NK-92 treated with Interleukin-12 subunit alpha and Interleukin-12 subunit beta, amount 100 ng/mL, for 24 hours (cell line): ENCODE data around the gene HERPUD1.
"Not testable (repeated sequence)": the region's sequence is repeated elsewhere in the genome, so short reads cannot be mapped to it uniquely, and the experiment has no call there.

Source experiments
- DNase-seq: peaks from one replicate; lab custom pipeline; 2025; lab: John Stamatoyannopoulos, UW

The HERPUD1 gene

DNA sequence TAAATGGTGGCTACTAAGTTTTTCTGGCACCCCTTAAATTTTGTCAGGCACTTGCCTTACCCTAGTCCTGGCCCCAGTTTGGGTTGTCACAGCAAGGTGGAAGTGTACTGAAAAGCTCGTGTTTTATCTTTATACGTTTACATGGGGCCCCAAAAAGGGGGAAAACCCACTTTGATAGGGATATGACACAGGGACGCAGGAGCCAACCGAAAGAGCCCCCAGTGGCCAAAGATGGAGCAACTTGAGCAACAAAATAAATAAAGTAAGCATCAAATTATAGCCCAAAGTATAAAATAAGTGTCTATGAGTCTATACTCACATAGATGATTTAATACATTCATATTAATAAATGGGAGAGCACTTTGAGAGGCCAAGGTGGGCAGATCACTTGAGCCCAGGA, 24.8 kb downstream of the HERPUD1 start:
- DNase-seq: no peak

DNA sequence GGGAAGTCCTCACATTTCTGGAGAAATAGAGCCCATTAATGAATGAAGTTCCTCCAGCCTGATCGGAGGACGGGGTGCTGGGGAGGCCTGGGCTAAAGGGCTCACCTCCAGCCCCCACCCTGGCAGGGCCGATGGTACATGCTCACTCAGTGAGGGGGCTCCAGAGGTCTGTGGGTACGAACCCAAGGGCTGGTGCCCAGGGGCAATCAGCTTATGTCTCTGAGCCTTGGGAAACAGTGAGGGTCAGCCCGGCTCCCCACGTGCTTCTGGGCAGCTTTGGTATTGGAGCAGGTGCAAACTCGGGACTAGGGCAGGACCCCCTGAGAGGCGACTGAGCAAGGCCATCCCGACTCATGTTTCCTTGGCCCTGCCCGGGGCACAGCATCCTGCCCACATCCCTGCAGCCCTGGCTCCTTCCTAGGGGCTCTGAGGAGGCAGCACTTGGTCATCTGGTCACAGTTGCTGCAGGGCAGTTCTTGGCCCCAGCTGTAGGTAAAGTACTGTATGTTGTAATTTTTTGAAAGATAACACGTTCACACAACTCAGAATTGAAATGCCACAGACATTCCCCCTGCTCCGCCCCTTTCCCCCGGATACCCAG, 28.8 kb downstream of the HERPUD1 start:
- DNase-seq: no peak

DNA sequence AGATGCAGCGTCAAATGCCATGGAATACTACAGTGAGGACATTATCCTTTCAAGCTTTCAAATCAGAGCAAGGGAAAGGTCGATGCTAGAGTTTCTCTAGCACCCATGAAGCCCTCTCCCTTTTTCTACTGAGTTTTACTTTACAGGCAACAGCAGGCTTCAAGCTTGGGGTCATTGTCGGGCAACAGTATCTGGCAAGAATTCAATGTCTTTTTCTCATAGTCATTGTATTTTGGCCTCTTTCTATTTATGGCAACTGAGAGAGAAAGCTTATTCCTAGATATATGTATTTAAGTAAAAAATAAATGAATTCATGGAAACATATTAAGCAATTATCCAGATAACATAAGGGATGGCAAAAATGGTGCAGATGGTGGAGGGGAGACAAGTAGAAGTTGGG, 29.4 kb downstream of the HERPUD1 start:
- DNase-seq: no peak

DNA sequence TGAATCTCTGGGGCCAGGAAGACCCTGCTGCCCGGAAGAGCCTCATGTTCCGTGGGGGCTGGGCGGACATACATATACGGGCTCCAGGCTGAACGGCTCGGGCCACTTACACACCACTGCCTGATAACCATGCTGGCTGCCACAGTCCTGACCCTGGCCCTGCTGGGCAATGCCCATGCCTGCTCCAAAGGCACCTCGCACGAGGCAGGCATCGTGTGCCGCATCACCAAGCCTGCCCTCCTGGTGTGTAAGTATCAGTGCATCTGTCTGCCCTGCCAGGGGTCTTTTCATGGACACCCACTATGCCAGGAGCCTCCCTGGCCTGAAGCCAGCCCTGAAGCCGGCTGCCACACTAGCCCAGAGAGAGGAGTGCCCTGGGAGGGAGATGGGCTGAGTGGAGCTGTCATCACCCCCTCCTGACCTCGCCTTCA, 29.9 kb downstream of the HERPUD1 start, which contains the start of gene CETP:
Gene CETP, plus strand, starts transcription at position 100 of the 431 bp plus-strand sequence. Its CDS starts 30 bp downstream, at position 130.
- DNase-seq: no peak

DNA sequence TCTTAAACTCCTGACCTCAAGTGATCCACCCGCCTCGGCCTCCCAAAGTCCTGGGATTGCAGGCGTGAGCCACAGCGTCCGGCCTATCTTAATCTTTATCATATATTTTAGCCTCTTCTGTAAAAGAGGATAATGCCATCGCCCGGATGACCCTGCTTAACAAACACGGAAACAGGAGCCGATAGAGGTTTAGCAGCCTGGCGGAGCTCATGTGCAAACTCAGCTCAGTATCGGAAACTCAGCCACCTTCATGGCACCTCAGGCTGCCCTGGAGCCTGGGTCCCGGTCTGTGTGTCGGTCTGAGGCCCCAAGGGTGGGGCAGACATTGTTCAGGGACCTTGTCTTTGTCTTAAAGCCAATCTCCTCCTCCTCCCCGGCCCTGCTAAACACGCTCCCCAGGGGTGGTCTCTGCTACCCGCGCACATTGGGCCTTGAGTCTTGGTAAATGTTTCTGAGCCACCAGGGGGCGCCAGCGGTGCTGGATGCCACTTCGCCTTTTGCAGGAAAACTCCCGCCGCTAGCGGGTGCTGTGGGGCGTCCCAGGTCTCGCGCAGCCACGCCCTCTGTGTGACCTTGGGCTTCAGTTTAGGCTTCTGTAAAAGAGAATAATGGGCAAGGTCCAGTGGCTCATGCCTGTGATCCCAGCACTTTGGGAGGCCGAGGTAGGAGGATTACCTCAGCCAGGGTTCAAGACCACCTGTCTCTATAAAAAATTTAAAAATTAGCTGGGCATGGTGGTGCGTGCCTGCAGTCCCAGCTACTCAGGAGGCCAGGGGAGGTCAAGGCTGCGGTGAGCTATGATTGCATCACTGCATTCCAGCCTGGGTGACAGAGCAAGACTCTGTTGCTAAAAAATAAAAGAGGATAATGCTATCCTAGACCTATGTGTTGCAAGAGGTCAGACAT, 32.6 kb downstream of the HERPUD1 start:
- peak; percentile 75 for DNase-seq

DNA sequence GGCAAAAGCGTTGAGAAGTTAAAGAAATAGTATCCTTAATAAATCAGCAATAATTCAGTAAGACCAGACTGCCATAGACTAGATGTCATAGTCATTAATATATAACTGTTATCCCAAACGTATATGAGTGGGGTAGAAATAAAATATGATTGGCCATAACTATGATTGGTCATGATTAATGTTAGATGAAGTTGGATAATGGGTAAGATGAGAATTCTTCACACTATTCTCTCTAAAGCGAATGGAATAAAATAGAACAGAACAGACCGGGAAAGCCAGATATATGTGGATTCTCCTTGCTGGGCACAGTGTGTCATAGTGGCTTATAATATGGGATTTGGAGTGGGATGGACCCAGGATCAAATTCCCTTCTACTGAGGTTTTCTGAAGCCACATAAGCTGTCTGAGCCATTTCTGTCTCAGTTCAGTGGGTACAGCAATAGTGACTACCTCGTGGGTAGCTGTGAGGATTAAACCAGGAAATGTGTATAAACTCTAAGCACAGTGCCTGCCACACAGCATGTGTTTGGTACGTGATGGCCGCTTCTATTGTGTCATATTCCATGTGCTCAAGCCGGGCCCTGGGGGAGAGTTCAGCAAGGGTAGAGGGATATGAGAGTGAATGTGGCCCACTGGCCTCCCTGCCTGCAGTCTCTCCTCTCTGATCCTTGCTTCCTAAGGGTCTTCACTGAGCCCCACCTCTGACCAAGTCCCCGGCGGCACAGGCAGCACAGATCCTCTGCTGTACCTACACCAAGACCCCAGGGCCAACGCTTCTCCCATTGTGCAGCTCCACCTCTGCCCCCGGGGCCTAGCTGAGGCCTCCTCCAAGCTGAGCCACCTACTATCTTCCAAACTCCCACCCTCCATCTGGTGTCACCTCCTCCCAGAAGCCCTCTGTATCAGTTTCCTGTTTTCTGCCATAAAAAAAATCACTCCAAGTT, 33.5 kb downstream of the HERPUD1 start:
- DNase-seq: no peak

DNA sequence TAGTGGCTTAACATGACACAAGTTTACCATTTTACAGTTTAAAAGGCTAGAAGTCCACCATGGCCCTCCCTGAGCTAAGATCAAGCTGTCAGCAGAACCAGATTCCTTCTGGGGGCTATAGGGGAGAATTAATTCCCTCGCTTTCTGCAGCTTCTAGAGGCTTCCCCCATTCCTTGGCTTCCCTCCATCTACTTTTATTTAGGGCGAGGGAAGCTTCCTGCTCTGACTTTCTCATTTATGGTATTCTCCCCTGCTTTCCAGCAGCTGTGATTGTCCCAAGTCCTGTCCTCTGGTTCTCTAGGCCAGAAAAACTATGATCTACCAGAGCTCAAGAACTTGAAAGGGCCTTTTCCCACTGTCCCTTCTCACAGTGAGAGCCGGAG, 34.1 kb downstream of the HERPUD1 start:
- no peak for DNase-seq

DNA sequence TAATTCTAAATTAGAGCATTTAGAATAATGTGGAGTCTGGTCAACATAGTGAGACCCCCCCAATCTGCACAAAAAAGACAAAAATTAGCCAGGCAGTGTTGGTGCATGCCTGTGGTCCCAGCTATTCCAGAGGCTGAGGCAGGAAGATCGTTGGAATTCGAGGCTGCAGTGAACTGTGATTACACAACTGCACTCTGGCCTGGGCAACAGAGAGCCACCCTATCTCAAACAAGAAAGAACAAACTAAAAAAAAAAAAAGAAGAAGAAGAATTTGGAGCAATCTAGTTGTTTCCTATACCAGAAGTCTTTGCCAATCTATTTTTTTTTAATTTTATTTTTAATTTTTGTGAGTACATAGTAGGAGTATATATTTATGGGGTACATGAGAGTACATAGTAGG, 35.8 kb downstream of the HERPUD1 start:
- no peak for DNase-seq

DNA sequence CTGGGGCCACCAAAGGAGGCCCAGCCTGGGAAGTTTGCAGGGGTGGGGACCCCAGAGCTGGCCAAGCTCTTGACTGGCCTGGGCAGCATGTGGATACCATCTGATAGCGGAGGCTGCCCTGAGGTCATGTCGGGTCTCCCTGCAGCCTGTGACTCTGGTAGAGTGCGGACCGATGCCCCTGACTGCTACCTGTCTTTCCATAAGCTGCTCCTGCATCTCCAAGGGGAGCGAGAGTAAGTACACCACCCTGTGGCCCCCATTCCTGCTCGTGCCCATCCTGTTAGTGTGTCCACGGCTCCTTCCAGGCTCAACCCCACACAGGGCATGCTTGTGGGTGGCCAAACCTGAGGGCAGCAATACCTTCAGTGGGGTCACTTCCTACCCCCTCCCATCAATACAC, 37.8 kb downstream of the HERPUD1 start:
- DNase-seq: no peak

DNA sequence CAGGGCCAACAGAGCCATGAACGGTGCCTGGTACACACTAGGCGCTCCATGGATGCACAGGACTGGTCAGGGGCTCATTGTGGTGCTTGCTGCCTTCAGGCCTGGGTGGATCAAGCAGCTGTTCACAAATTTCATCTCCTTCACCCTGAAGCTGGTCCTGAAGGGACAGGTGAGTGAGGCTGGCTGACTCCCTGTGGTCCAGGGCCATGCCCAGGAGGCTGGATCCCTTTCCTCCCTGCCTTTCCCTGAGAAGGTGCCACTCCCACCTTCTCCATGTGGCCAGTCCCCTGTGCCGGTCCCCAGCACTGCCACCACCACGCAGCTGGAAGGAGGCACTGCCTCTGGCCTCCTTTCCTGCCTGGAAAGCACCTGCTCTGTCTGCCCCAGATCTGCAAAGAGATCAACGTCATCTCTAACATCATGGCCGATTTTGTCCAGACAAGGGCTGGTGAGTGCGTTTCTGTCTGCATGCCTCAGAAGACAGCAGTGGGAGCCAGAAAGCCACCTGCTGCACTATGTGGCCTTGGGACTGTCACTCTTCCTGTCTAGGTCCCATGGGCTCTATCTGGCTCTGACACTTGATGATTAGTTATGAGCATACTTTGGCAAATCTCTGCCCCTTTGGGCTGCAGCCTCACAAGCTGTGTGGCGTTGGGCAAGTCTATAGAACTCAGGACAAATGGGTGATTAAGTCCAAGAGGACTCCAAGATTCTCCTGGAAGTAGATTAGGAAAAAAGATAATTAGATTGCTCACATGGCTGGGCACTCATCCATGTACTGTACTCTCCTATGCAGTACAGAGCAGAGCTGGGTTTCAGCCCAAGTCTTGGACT, 39.2 kb downstream of the HERPUD1 start:
- DNase-seq: no peak

DNA sequence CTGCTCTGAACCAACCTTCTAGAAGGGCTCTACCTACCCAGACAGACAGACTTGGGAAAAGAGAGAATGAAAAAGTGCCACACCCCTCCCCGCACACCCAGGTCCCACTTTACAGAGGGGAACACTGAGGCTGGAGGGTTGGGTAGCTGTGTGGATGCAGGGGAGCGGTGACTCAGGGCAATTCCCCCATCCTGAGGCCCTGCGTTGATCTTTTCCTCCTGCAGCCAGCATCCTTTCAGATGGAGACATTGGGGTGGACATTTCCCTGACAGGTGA, 39.8 kb downstream of the HERPUD1 start:
- no peak for DNase-seq

DNA sequence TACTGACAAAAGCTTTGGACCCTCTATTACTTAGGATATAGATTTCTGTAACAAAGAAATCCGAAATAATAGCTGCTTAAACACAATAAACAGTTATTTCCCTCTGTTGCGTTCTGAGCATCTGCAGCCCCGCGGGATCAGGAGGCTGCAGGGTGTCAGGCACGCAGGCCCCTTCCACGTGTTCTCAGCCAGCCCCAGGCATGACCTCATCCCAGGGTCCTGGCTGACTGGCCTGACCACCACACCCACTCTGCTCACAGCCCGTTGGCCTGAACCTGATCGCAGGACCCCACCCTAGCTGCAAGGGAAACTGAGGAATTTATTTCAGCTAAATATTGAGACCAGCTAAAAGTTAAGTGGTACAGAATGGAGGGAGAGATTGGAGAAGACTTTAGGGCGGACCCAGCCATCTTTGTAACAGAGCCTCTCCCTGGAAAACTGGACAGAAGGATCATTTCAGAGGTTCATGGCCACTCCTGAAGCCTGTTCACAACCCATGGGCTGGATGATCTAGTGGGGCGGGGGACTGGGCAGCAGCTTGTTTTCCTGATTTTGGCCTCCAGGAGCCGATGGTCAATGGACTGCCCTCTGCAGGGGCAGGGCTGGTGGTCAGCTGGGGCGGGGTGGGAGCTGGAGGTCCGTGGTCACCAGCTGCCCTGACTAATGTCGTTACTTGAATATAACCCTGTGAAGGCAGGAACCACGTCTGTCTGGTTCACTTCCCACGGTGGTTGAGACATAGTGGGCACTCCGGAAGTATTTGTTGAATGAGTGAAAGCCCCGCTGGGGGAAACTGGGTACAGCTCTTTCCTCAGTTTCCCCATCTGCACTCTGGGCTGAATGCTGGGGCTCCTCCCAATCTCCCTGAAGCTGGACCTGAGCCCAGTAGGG, 40.7 kb downstream of the HERPUD1 start:
- DNase-seq: no peak

DNA sequence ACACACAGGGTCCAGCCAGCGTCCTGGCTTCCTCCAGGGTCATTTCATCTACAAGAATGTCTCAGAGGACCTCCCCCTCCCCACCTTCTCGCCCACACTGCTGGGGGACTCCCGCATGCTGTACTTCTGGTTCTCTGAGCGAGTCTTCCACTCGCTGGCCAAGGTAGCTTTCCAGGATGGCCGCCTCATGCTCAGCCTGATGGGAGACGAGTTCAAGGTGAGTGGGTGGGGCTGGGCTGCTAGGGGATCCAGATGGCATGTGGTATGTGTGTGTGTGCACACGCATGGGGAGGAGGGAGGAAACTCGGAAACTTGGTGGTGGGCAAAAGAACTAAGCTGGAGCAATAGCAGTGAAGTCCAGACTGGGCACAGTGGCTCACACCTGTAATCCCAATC, 41.4 kb downstream of the HERPUD1 start:
- DNase-seq: no peak

DNA sequence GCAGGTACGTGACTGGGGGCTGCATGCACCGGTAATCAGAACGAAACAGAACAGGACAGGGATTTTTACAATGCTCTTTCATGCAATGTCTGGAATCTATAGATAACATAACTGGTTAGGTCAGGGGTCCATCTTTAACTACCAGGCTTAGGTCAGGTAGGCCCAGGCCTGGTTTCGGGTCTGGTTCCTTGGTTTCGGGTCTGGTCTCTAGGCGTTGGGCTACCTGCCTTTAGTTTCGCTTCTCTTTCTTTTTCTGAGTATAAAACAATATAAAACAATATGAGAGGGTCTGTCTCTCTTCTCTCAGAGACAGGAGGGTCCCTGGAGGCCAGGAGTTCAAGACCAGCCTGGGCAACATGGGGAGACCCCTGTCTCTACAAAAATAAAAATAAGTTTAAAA, 42.0 kb downstream of the HERPUD1 start:
- DNase-seq: not testable (repeated sequence)

DNA sequence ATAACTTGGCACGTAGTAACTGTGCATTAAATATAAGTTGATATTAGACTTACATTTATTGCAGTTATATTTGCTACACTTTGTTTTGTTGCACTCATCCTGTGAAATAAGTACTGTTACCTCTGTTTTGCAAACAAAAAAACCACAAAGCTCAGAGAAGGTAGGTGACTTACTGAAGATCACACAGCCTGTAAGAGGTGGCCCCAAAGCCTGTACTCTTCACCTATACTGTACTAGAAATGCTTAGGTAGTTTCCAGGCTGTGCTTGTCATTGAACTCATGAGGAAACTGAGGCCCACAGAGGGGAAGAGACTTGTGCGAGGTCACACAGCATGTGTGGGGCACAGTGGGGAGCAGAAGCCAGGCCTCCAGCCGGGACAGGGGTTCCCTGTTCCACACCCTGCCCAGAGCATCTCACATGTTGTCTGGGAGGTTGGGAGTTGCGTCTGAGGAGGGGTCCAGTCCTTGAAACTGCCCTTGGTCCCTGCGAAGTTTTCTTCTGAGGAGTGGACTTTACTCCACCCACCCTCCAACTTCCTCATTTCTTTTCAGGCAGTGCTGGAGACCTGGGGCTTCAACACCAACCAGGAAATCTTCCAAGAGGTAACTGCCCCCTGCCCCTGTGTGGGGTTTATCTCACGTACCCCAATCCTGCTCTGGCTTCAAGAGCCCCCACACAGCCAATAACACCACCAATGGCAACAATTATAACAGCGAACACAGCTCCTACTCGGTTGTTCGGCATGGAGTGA, 42.8 kb downstream of the HERPUD1 start:
- DNase-seq: no peak

DNA sequence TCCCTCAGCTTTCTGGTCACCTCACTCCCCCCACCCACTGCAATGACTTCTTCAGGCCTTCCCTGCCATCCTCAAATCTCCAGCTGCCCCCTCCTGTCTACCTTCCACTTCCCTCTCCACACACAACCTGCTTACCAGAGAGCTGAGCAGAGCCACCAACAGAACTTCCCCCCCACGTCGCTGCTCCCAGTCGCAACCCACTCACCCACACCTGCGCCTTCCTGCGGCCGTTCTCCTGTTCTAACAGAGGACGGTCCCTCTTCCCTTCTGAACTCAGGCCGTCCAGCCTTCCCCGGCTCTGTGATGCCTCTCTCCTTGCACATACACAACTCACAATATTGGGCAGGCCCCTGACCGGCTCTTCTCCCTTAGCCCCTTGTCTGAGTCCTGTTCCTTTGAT, 43.8 kb downstream of the HERPUD1 start:
- no peak for DNase-seq

DNA sequence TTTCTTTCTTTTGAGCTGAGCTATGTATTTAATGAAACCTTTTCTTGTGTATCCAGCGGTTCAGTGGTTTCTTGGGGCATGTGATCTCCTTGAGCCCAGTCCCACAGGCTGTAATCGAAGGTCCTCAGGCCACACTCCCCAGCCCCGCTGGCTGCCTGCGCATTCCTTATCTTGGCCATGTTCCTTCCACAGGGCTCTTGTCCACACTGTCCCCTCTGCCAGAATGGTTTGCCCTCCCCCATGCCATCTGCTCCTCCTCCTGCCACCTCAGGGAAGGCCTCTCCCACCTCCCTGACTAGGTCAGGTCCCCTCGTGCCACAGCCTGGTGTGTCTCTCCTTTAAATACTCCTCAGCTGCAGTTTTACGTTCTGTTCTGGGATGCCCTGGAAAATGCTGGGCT, 45.3 kb downstream of the HERPUD1 start:
- DNase-seq: no peak

DNA sequence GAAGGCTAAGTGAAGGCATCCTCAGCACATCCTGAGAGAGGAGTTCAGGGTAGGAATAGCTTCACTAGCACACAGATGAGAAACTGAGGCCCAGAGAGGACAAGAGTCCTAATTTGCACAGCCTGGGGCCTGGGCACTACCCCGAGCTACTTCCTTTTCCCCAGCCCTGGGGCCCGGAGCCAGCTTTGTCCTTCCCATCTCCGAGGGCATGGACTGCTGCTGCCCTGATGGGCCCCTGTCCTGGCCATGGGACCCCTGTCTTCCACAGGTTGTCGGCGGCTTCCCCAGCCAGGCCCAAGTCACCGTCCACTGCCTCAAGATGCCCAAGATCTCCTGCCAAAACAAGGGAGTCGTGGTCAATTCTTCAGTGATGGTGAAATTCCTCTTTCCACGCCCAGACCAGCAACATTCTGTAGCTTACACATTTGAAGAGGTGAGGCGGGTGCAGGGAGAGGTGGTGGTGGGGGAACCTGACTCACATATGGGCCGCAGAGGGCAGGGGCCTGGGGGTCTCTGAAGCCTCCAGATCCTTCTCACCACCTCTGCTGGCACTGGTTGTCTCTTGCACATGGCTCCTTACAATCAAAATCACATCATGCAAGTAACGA, 46.0 kb downstream of the HERPUD1 start:
- DNase-seq: no peak

DNA sequence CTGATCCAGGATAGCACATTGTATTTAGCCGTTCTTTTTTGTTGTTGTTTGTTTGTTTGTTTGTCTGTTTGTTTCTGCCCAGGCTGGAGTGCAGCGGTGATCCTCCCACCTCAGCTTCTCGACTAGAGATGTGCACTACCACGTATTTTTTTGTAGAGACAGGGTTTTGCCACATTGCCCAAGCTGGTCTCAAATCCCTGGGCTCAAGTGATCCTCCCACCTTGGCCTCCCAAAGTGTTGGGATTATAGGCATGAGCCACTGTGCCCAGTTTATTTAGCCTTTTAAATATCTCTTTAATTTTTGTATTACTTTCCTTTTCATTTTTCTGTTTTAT, 48.2 kb downstream of the HERPUD1 start:
- DNase-seq: no peak
